IMR-90 (cell line): ENCODE data around the gene DOCK1.

Experiments
- BHLHE40 ChIP-seq: fragments of 150-350 bp; IDR thresholded peaks from 2 replicates; pipeline ENCODE4 v1.6.1; 2016; ENCODE audit warnings: mild to moderate bottlenecking, low read depth, low read length
- CEBPB ChIP-seq: IDR thresholded peaks from 2 replicates; pipeline ENCODE4 v1.6.1; 2012; ENCODE audit warnings: low read depth, low read length, improper control_type of control experiment
- FOS ChIP-seq: fragments of 150-350 bp; IDR thresholded peaks from 2 replicates; pipeline ENCODE4 v1.6.1; 2016; ENCODE audit warnings: low read depth, low read length
- MAZ ChIP-seq: IDR thresholded peaks from 2 replicates; pipeline ENCODE4 v1.6.1; 2012; ENCODE audit warnings: low read depth, mild to moderate bottlenecking, low read length, improper control_type of control experiment, moderate library complexity, borderline replicate concordance
- MXI1 ChIP-seq: IDR thresholded peaks from 2 replicates; pipeline ENCODE4 v1.6.1; 2012; ENCODE audit warnings: low read depth, mild to moderate bottlenecking, low read length, moderate library complexity, borderline replicate concordance
- POLR2A ChIP-seq: IDR thresholded peaks from 2 replicates; pipeline ENCODE4 v1.6.1; 2012; ENCODE audit warnings: mild to moderate bottlenecking, low read depth, low read length
- RFX5 ChIP-seq: IDR thresholded peaks from 2 replicates; pipeline ENCODE4 v1.8.0; 2012; ENCODE audit warnings: low read depth, mild to moderate bottlenecking, low read length, moderate library complexity
- SMC3 ChIP-seq: fragments of 150-350 bp; IDR thresholded peaks from 2 replicates; pipeline ENCODE4 v1.6.1; 2016; ENCODE audit warnings: low read depth, mild to moderate bottlenecking, antibody characterized with exemption, low read length, moderate library complexity
- TF ChIP-seq, protein P1 (sequence below): conservative IDR thresholded peaks from 2 replicates; pipeline ENCODE4 v1.5.1; 2012; ENCODE audit warnings: mild to moderate bottlenecking, low read depth, low read length, improper control_type of control experiment
- TF ChIP-seq, protein P2 (sequence below): fragments of 150-350 bp; IDR thresholded peaks from 2 replicates; pipeline ENCODE4 v1.6.1; 2016; ENCODE audit warnings: low read depth, mild to moderate bottlenecking, low read length, moderate library complexity, borderline replicate concordance
- TF ChIP-seq, protein P3 (sequence below): fragments of 150-350 bp; IDR thresholded peaks from 2 replicates; pipeline ENCODE4 v1.6.1; 2017; ENCODE audit warnings: mild to moderate bottlenecking, antibody characterized with exemption, low read length, low read depth

DNA sequence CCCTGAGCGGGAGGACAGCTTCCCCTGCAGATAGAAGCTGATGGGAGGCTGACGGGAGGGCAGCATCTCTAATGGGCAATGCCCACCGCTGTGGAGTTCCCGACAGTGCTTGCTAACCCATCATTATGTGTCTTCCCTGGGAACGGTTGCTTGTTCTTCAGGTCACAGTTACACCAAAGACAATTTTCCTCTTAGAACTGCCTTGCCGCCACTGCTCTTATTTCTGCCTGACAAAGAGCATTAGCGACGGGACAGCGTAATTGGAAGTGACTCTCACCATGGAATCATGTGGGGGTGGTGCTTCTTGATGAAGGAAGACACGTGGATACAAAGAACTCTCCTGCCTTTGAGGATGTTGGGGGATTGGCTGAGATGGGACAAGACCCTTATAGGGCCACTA lies 562.6 kb downstream of the DOCK1 start:
- TF ChIP-seq, protein P1, sequence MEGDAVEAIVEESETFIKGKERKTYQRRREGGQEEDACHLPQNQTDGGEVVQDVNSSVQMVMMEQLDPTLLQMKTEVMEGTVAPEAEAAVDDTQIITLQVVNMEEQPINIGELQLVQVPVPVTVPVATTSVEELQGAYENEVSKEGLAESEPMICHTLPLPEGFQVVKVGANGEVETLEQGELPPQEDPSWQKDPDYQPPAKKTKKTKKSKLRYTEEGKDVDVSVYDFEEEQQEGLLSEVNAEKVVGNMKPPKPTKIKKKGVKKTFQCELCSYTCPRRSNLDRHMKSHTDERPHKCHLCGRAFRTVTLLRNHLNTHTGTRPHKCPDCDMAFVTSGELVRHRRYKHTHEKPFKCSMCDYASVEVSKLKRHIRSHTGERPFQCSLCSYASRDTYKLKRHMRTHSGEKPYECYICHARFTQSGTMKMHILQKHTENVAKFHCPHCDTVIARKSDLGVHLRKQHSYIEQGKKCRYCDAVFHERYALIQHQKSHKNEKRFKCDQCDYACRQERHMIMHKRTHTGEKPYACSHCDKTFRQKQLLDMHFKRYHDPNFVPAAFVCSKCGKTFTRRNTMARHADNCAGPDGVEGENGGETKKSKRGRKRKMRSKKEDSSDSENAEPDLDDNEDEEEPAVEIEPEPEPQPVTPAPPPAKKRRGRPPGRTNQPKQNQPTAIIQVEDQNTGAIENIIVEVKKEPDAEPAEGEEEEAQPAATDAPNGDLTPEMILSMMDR: no peak
- TF ChIP-seq MXI1 (no peak), POLR2A (no peak), RFX5 (no peak), CEBPB (no peak), SMC3 (no peak), FOS (no peak), MAZ (no peak), BHLHE40 (no peak)
- TF ChIP-seq, protein P2, sequence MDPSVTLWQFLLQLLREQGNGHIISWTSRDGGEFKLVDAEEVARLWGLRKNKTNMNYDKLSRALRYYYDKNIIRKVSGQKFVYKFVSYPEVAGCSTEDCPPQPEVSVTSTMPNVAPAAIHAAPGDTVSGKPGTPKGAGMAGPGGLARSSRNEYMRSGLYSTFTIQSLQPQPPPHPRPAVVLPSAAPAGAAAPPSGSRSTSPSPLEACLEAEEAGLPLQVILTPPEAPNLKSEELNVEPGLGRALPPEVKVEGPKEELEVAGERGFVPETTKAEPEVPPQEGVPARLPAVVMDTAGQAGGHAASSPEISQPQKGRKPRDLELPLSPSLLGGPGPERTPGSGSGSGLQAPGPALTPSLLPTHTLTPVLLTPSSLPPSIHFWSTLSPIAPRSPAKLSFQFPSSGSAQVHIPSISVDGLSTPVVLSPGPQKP: no peak
- TF ChIP-seq, protein P3, sequence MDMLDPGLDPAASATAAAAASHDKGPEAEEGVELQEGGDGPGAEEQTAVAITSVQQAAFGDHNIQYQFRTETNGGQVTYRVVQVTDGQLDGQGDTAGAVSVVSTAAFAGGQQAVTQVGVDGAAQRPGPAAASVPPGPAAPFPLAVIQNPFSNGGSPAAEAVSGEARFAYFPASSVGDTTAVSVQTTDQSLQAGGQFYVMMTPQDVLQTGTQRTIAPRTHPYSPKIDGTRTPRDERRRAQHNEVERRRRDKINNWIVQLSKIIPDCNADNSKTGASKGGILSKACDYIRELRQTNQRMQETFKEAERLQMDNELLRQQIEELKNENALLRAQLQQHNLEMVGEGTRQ: no peak
